Endodermal cell (in vitro differentiated cells): ENCODE data around the gene CDRT15. TPM values are rescaled to one million over a fixed set of nuclear protein-coding genes. Genes with fewer than 3 reads are reported as not detected.

Source experiments
- DNase-seq: peaks from one replicate; pipeline ENCODE4 v3.0.0-alpha.2; 2017
- H3K27ac ChIP-seq: 2 replicates; pipeline ENCODE4 v1.5.1; 2013; ENCODE audit warnings: mild to moderate bottlenecking, low read depth, low read length, moderate library complexity
- H3K27me3 ChIP-seq: 2 replicates; pipeline ENCODE4 v1.6.1; 2013; ENCODE audit warnings: mild to moderate bottlenecking, low read length, moderate library complexity; ENCODE audit not compliant: insufficient read depth, control insufficient read depth, poor library complexity, severe bottlenecking
- H3K36me3 ChIP-seq: 2 replicates; pipeline ENCODE4 v1.7.0; 2013; ENCODE audit warnings: mild to moderate bottlenecking, low read length, moderate library complexity; ENCODE audit not compliant: control insufficient read depth, insufficient read depth
- H3K4me1 ChIP-seq: one replicate; pipeline ENCODE4 v1.7.0; 2013; ENCODE audit warnings: low read length; ENCODE audit not compliant: control insufficient read depth, insufficient read depth
- H3K4me3 ChIP-seq: 2 replicates; pipeline ENCODE4 v1.5.1; 2013; ENCODE audit warnings: mild to moderate bottlenecking, low read length, moderate library complexity
- H3K9ac ChIP-seq: 2 replicates; pipeline ENCODE4 v1.6.1; 2013; ENCODE audit warnings: mild to moderate bottlenecking, low read length, moderate library complexity; ENCODE audit not compliant: poor library complexity, severe bottlenecking; ENCODE audit errors: extremely low read depth
- H3K9me3 ChIP-seq: 2 replicates; pipeline ENCODE4 v1.6.1; 2013; ENCODE audit warnings: mild to moderate bottlenecking, low read length, moderate library complexity; ENCODE audit not compliant: control insufficient read depth
- H3K27ac Mint-ChIP-seq: 2 replicates; pipeline ENCODE4 v1.8.0; 2020; ENCODE audit warnings: mixed read lengths
- H3K27me3 Mint-ChIP-seq: 2 replicates; pipeline ENCODE4 v1.8.0; 2021; ENCODE audit warnings: mild to moderate bottlenecking, mixed read lengths; ENCODE audit not compliant: insufficient read depth
- H3K36me3 Mint-ChIP-seq: 2 replicates; pipeline ENCODE4 v1.8.0; 2020; ENCODE audit warnings: low read depth, mixed read lengths
- H3K4me1 Mint-ChIP-seq: 2 replicates; pipeline ENCODE4 v1.8.0; 2020; ENCODE audit warnings: mixed read lengths
- H3K4me3 Mint-ChIP-seq: 2 replicates; pipeline ENCODE4 v1.8.0; 2020; ENCODE audit warnings: mild to moderate bottlenecking, moderate library complexity, mixed read lengths
- H3K9me3 Mint-ChIP-seq: 2 replicates; pipeline ENCODE4 v1.8.0; 2020; ENCODE audit warnings: mild to moderate bottlenecking, mixed read lengths
- WGBS, 2 experiments: methylation state at CpG; one replicate each; pipeline versions ENCODE4 v1.1.5 to v1.1.7; 2013; ENCODE audit warnings: missing lambda C conversion rate in 2 of 2, mixed read lengths in 1 of 2; ENCODE audit not compliant: insufficient coverage in 1 of 2, insufficient read length in 1 of 2; 5-methylcytosine and 5-hydroxymethylcytosine counted together
- total RNA-seq, 2 donors: library from RNA; stranded (reverse); fragmentation: NEBNext Ultra II Directional in 1 of 2; extraction: Animal tissue kit (Norgen Biotek cat#: 25700) in 1 of 2; gene quantifications; 2 replicates in 1 of 2; 3 replicates in 1 of 2; pipeline ENCODE4 v1.2.1, GENCODE V29; 2021
- TF ChIP-seq, protein P1 (sequence below): fragments of 200-600 bp; sonication (generic); conservative IDR thresholded peaks from 2 replicates; pipeline ENCODE4 v1.5.0; 2021; ENCODE audit warnings: antibody characterized with exemption, mild to moderate bottlenecking

CDRT15 gene
- total RNA-seq, 2 donors from 2014 or later = not detected

DNA sequence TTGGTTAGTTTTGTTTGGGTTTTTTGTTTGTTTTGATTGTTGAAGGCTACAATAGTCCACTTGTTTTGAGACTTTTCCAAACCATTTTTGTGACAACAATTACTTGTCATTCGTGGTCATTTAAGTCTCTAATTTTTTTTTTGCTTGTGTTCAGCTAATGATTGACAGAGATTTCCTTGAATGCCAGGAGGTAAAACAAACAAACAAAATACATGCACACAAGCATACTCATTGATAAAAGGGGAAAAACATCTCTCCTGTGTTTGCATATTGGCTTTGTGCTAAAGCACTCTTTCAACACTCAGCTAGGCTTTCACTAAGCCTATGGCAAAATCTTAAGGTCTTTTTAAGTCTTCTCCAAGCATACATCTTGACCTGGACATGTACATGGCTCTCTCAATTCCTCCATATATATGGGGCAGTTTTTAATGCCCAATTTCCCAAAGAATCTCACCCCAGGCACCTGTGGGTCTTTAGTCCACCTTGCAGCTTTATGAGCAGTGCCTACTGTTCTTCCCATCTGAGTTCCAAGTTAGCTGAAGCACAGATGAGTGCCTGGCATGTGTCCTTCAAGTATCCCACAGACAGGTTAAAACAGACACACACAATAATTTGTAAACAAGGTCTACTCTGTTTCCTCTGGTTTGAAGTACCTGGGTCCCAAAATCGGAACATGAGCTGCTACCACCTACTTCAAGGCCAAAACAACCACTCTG lies 40.0 kb upstream of the CDRT15 start:
- H3K9me3 Mint-ChIP-seq = no peaks in the 10 kb centered on the region
- H3K36me3 ChIP-seq = no peaks in the 10 kb centered on the region
- peaks cover 2% of the 10 kb centered on the region for H3K27me3 Mint-ChIP-seq
- H3K27me3 ChIP-seq = no peaks in the 10 kb centered on the region
- H3K4me1 ChIP-seq = peaks cover 3% of the 10 kb centered on the region
- H3K4me3 Mint-ChIP-seq = no peak overlapping the region
- H3K4me1 Mint-ChIP-seq = peaks cover 23% of the 10 kb centered on the region
- no peaks in the 10 kb centered on the region for H3K36me3 Mint-ChIP-seq
- TF ChIP-seq, protein P1, sequence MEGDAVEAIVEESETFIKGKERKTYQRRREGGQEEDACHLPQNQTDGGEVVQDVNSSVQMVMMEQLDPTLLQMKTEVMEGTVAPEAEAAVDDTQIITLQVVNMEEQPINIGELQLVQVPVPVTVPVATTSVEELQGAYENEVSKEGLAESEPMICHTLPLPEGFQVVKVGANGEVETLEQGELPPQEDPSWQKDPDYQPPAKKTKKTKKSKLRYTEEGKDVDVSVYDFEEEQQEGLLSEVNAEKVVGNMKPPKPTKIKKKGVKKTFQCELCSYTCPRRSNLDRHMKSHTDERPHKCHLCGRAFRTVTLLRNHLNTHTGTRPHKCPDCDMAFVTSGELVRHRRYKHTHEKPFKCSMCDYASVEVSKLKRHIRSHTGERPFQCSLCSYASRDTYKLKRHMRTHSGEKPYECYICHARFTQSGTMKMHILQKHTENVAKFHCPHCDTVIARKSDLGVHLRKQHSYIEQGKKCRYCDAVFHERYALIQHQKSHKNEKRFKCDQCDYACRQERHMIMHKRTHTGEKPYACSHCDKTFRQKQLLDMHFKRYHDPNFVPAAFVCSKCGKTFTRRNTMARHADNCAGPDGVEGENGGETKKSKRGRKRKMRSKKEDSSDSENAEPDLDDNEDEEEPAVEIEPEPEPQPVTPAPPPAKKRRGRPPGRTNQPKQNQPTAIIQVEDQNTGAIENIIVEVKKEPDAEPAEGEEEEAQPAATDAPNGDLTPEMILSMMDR = no peak
- H3K9me3 ChIP-seq = no peaks in the 10 kb centered on the region
- peak; percentile 23 for DNase-seq
- no peak overlapping the region for H3K27ac ChIP-seq
- no peak overlapping the region for H3K9ac ChIP-seq
- 72 to 80% methylated on average over 1 to 2 of the region's 2 CpGs for WGBS, 2 experiments
- no peak overlapping the region for H3K4me3 ChIP-seq
- H3K27ac Mint-ChIP-seq = no peak overlapping the region

DNA sequence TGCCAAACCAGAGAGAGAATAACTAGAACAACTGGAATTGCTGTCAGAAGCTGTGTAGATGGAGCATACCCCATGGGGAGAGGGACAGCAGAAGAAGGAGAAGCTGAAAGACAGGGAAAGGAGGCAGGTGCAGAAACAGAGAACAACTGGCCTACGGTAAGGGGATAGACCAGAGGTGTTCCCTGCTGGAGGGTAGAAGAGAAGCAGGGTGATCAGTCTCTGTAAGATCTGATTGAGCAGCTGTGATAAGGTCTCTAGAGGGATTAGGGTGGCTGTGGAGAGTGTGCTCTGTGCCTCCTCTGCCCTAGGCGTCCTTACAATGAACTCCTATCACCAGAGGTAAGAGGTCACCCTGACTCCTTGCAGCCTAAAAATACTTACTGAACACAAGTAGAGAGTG lies 33.8 kb upstream of the CDRT15 start:
- Mint-ChIP-seq H3K4me1 (peaks cover 8% of the 10 kb centered on the region), H3K36me3 (no peaks in the 10 kb centered on the region), H3K27me3 (peaks cover 3% of the 10 kb centered on the region), H3K4me3 (no peak overlapping the region), H3K27ac (no peak overlapping the region), H3K9me3 (no peaks in the 10 kb centered on the region)
- Histone ChIP-seq H3K27ac (no peak overlapping the region), H3K9ac (no peak overlapping the region), H3K4me3 (no peak overlapping the region), H3K9me3 (no peaks in the 10 kb centered on the region), H3K27me3 (no peaks in the 10 kb centered on the region), H3K4me1 (no peaks in the 10 kb centered on the region), H3K36me3 (no peaks in the 10 kb centered on the region)
- peak; percentile 48 for DNase-seq
- TF ChIP-seq, protein P1 = peak; percentile 23
- 77 to 83% methylated on average over 1 to 2 of the region's 2 CpGs for WGBS, 2 experiments

DNA sequence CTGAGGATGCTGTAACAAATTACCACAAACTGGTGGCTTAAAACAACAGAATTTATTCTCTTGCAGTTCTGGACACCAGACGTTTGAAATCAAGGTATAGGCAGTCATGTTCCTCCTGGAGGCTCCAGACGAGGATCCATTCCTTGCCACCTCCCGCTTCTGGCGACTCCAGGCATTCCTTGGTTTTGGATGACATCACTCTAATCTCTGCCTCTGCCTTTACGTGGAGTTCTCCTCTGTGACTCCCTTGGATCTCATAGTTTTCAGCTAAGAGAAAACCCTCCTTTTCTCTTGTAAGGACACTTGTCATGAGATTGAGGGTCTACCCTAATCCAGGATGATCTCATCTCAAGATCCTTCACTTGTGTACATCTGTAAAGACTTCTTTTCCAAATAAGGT lies 32.8 kb upstream of the CDRT15 start:
- no peaks in the 10 kb centered on the region for H3K9me3 Mint-ChIP-seq
- H3K27me3 Mint-ChIP-seq = peaks cover 3% of the 10 kb centered on the region
- 92 to 93% methylated on average over 5 of the region's 5 CpGs for WGBS, 2 experiments
- H3K4me1 ChIP-seq = no peaks in the 10 kb centered on the region
- no peaks in the 10 kb centered on the region for H3K36me3 Mint-ChIP-seq
- no peak for DNase-seq
- no peak overlapping the region for H3K4me3 Mint-ChIP-seq
- no peaks in the 10 kb centered on the region for H3K27me3 ChIP-seq
- peaks cover 8% of the 10 kb centered on the region for H3K4me1 Mint-ChIP-seq
- TF ChIP-seq, protein P1 = no peak
- no peak overlapping the region for H3K27ac ChIP-seq
- no peaks in the 10 kb centered on the region for H3K36me3 ChIP-seq
- no peak overlapping the region for H3K27ac Mint-ChIP-seq
- H3K4me3 ChIP-seq = no peak overlapping the region
- no peak overlapping the region for H3K9ac ChIP-seq
- H3K9me3 ChIP-seq = no peaks in the 10 kb centered on the region
